GM12892 (cell line): ENCODE data around the gene CRKL. TPM values are rescaled to one million over a fixed set of nuclear protein-coding genes. Genes with fewer than 3 reads are reported as not detected.
A peak's percentile ranks its signal among the peaks of the same experiment; 100 is the strongest.

Experiments used
- DNase-seq: peaks from one replicate; pipeline ENCODE4 v3.0.0; 2011; ENCODE audit not compliant: insufficient read length
- FAIRE-seq: peaks from 2 replicates; lab custom pipeline; 2011; peaks lifted over from hg19 to GRCh38; lab: Jason Lieb, UNC
- POLR2A ChIP-seq: IDR thresholded peaks from 2 replicates; pipeline ENCODE4 v1.6.1; 2011; ENCODE audit warnings: low read depth, low read length, control low read depth
- POLR2AphosphoS5 ChIP-seq: IDR thresholded peaks from 2 replicates; pipeline ENCODE4 v1.6.1; 2011; ENCODE audit warnings: low read depth, low read length, control low read depth
- TAF1 ChIP-seq: IDR thresholded peaks from 2 replicates; pipeline ENCODE4 v1.6.1; 2011; ENCODE audit warnings: low read depth, mild to moderate bottlenecking, control low read depth, low read length, borderline replicate concordance
- polyA plus RNA-seq: library from polyadenylated mRNA; unstranded; fragments of >200 nt; gene quantifications from one replicate; pipeline ENCODE4 v1.2.1, GENCODE V29; 2012; ENCODE audit warnings: missing spikeins, inconsistent platforms; ENCODE audit not compliant: missing spikeins

The CRKL gene, protein sequence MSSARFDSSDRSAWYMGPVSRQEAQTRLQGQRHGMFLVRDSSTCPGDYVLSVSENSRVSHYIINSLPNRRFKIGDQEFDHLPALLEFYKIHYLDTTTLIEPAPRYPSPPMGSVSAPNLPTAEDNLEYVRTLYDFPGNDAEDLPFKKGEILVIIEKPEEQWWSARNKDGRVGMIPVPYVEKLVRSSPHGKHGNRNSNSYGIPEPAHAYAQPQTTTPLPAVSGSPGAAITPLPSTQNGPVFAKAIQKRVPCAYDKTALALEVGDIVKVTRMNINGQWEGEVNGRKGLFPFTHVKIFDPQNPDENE
- polyA plus RNA-seq, result 26.4 TPM

GRCh38 chr22:20916916-20917810 lies at the start of gene CRKL:
Gene CRKL, plus strand, starts transcription at chr22:20917407. Its CDS starts 528 bp downstream, at chr22:20917935.
- FAIRE-seq (peak; percentile 97), DNase-seq (peak; percentile 96)
- no peak; the same call in 1 of the 2 replicates for TF ChIP-seq TAF1
- TF ChIP-seq POLR2AphosphoS5, result peak; percentile 63
- peak; percentile 73; the same call in 1 of the 2 replicates for TF ChIP-seq POLR2A

GRCh38 chr22:20868025-20868962 lies 48.9 kb upstream of the CRKL start:
- DNase-seq (no peak), FAIRE-seq (no peak)
- no peak for TF ChIP-seq TAF1
- TF ChIP-seq POLR2A, result no peak
- no peak for TF ChIP-seq POLR2AphosphoS5

GRCh38 chr22:20869234-20869633 lies 48.0 kb upstream of the CRKL start:
- DNase-seq (no peak), FAIRE-seq (no peak)
- TF ChIP-seq POLR2A, result no peak
- TF ChIP-seq TAF1, result no peak
- TF ChIP-seq POLR2AphosphoS5, result no peak

- FAIRE-seq (no peak), DNase-seq (no peak)
- TF ChIP-seq TAF1 (no peak), POLR2A (no peak), POLR2AphosphoS5 (no peak)
Observed at GRCh38 chr22:20873214-20873613, 44.0 kb upstream of the CRKL start.

- no peak for TF ChIP-seq TAF1
- TF ChIP-seq POLR2A, result no peak
- TF ChIP-seq POLR2AphosphoS5, result no peak
- DNase-seq, result no peak
- no peak for FAIRE-seq
Observed at GRCh38 chr22:20875296-20875695, 41.9 kb upstream of the CRKL start.

GRCh38 chr22:20877715-20878114 lies 39.5 kb upstream of the CRKL start:
- DNase-seq (no peak), FAIRE-seq (no peak)
- no peak for TF ChIP-seq POLR2AphosphoS5
- no peak for TF ChIP-seq TAF1
- no peak for TF ChIP-seq POLR2A

GRCh38 chr22:20881231-20881630 lies 36.0 kb upstream of the CRKL start:
- no peak for FAIRE-seq
- no peak for DNase-seq
- TF ChIP-seq TAF1, result no peak
- TF ChIP-seq POLR2A, result no peak
- TF ChIP-seq POLR2AphosphoS5, result no peak

DNA sequence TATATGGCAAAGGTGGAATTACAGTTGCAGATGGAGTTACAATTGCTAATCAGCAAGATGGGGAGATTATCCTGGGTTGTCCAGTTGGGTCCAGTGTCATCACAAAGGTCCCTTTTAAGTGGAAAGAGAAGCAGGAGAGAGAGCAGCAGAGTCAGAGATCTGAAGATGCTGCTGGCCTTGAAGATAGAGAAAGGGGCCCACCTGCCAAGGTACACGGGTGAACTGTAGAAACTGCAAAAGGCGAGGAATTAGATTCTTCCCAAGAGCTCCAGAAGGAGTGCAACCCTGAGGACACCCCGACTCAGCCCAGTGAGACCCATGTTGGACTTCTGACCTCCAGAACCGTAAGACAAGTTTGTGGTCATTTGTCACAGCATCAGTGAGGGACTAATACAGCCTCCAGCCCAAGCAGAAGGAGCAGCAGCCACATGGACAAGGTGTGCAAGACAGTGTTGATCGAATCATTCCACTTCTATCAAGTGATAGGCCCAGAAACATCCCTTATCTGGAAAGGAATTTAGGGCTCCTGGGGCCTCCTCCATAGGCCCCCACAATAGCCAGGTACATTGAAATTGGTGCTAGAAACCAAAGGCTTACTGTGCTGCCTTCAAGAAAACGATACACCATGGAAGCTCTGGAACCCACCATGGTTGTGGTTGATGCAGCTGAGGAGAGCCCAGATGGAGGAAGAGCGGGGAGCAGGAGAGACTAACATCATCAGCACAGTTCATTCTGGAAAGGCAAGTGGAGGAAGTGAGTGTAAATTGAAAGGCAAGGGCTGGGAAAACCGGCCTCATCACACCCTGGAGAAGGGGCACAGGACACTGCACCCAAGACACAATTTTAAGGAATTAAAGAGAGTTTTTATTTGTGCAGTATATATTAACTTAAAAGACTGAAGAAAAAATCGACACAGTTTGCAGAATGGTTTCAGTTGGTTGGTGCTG lies 35.1 kb upstream of the CRKL start:
- FAIRE-seq (no peak), DNase-seq (no peak)
- TF ChIP-seq POLR2AphosphoS5, result no peak
- TF ChIP-seq POLR2A, result no peak
- TF ChIP-seq TAF1, result no peak

DNA sequence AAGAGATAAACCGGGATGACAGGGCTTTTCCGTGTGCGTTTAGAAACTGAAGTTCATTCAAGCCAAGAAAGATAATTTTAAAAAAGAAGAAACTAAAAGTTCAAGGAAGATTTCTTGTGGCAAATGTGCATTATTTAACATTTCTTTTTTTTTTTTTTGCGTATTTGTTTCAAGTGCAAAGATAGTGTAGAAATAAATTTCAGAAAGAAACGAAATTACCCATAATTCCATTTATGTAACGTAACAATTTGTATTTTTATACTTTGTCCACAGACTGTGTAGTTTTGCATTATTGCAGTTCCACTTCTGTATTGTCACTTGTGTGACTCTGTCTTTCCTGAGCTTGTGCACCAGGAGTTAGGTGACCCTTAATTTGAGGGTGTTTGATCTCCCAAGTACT lies 34.4 kb upstream of the CRKL start:
- DNase-seq (no peak), FAIRE-seq (no peak)
- TF ChIP-seq POLR2AphosphoS5 (no peak), POLR2A (no peak), TAF1 (no peak)

DNA sequence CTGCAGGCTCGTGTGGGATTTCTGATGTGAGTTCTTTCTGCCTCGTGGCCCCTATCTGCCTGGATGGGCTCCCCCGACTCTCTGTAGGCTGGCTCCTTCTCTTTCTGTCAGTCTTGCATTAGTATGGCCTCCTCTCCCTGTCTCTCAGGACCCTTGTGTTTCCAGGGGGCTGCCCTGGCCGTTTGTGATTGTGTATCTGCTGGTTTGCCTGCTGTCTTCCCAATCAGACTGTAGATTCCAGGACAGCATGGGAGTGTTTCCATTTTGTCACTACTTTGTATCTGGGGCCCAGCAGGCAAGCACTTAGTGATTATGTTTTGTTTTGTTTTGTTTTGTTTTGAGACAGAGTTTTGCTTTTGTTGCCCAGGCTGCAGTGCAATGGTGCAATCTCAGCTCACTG lies 32.8 kb upstream of the CRKL start:
- TF ChIP-seq TAF1 (no peak), POLR2AphosphoS5 (no peak), POLR2A (no peak)
- DNase-seq (no peak), FAIRE-seq (no peak)

DNA sequence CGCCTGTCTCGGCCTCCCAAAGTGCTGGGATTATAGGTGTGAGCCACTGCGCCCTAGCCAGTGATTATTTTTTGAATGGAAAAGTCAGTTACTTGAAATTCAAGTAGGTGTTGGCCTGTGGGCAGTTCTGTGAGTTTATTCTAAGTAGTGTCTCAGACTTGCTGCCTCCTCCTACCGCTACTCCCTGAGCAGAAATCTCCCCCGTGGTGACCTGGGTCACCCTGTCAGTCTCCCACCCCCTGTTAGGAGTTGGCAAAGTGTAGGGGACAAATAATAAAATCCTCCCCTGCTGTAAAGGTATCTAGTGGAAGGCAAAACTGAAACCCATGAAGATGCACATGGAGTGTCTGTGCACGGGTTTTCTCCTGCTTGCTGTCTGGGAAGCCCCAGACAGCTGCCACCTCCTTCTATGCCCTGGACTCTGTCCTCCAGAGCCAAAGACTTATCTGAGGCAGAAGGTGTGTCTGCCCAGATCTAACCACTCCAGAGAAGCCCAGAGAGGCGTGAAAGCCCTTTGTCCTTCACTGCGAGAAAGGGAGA lies 32.1 kb upstream of the CRKL start:
- FAIRE-seq, result no peak
- TF ChIP-seq POLR2AphosphoS5 (no peak), TAF1 (no peak), POLR2A (no peak)
- no peak for DNase-seq
